Hematopoietic multipotent progenitor cell treated with erythropoietin and hydrocortisone succinate and interleukin-3 and kit ligand, for 15 days (in vitro differentiated cells): ENCODE measurements around the gene TLE1.

Experiments used
- DNase-seq: peaks from one replicate; pipeline ENCODE4 v3.0.0-alpha.2; 2015; ENCODE audit warnings: low spot score

The TLE1 gene

DNA sequence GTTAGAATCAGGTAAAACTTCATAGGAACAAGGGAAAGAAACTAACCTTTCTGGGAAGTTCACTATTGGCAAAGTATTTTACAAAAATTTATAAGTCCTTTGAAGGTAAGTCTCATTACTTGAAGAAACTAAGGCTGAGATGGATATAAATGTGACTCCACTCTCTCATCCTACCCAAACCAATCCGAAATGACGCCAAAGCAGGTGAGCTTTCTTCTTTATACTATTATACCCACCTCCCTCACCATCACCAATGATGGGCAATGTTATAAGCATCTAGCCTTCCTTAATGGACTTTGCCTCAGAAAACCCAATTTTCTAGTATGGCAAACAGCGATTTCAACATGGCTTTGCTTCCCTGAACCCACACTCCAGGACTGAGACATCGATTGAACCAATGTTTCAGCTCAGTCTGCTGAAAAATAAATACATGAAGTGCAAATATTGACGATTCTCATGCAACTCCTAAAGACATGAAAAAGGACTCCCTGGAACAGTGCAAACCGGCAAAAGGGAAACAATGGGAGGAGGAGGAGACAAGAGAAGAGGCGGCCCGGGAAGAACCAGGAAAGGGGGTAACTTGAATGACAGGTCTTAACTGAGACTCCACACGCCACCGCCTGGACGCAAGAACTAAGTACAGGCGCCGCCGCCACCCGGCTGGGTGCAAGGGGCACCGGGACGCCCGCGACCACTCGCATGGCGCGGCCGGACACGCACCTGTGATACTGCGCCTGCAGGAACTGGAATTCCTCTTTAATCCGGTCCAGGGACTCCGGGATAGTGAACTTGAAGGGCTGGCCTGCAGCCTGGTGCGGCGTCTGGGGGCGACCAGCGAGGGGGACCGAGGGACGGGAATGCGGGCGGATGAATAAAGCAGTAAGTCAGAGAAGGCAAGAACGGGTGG lies 2.5 kb downstream of the TLE1 start:
- DNase-seq = no peak

DNA sequence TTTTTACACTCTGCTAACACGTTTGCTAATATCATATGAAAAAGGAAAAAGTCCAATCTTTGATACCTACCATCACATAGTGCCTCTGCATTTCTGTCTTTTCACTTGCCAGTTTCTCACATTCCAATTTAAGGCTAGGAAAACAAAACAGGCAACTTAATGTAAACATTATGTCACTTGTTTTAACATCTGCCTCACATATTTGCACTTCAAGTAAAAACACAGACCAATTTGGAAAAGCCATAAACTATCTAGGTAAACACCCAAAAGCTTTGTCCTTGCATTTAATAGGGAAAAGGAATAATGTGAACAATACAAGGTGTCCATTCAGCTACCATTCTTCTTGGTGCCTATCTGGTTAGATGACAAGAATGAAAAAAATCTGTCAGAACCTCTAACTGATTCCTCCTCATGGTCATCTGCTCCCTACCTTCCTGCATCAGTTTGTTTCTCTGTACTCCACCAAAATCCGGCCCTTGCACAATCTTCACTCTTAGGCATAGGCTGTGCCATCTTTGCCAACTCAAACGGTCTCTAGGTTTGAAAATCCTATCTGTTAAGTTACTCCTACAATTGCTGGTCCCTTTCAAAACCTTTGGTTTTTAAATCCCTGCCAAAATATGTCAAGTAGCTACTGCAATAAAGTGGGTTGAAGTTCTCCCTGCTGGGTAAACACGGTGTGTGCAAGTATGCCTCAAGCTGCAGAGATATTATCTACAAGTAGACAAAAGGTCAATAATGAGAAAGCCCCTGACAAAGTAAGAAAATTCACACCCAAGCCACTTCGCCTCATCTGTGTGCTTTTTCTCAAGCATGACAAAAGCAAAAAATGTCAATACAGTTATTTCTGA lies 3.4 kb downstream of the TLE1 start:
- no peak for DNase-seq

DNA sequence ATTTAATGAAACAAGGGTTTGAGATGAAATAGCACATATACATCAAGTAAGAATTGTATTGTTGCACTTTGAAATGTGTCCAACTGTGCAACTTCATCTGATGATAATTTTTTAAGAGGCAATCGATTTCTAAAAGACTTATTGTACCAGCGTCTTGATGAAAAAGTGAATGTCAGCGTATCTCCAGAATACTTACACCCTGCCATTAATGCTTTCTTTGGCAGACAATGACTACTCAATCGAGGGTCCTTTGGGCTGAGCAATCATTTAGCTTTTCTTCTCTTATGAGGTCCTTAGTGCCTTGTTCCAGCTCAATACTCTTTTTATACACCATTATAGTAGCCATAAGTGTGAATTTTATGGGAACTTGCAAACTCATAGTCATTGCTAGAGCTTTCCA lies 4.7 kb downstream of the TLE1 start:
- DNase-seq = no peak

DNA sequence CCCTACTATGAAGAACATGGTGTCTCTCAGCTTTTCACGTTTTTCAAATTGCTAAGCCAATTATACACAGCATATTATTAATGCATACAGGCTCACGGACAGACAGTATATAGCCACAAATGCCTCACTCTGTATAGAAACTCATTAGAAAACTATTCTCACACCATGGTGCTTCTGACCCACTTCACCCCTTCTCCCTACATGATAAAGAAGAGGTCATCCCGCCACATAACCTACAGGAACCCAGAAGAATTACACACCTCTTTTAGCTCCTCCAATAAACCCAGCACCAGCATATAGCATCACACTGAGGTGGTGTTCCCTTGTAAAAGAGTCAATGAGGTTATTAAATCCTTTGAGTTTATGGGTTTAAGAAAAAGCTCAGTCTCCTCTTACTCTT lies 5.6 kb downstream of the TLE1 start:
- DNase-seq = no peak

DNA sequence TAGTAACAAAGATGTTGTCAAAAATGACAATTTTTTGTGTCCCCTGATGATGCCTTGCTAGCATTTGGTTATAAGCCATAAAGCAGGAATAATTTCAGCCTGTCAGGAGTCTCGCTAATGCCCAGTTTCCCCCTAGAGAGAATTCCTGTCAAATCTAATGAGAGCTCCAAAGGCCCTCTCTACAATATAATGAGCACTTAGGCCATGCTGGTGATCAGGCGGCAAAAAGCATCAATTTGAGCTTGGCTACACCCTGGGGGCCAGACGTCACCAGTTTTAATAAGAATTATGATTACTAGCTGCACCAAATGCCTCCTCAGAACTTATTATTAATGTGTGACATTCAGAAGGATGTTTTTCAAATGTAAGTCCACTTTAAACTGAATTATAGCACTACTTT lies 6.1 kb downstream of the TLE1 start:
- no peak for DNase-seq

DNA sequence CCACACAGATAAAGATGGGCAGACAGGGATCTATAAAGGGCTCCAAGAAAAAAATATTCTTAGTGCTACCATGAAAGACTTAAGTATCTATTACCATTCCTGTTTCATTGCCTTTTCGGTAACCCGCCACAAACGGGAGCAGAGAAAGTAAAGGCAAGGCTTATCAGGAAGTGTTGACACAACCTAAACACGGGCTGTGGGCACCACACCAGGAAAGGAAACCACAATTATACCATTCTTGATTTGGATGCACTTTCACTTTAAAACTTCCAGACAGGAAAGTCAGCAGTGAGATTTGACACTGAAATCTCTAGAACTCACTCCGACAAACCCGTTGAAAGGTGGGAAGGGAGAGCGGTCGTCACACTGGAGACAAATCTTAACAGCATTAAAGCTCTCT lies 6.5 kb downstream of the TLE1 start:
- DNase-seq = no peak

DNA sequence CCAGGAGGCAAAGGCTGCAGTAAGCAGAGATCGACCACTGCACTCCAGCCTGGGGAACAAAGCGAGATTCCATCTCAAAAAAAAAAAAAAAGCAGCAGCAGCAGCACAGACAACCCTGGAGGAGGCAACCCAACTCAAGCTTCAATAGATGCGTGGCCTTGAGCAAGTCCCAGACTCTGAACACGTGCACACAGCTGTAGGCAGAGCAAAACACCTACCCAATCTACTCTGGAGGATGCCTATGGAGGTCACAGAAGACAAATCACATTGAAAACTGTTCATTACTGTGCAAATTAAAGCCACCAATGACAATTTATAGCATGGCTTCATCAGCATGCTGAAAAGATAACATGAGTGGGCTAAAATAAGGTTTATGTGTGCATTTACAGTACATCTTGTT lies 7.2 kb downstream of the TLE1 start:
- no peak for DNase-seq

DNA sequence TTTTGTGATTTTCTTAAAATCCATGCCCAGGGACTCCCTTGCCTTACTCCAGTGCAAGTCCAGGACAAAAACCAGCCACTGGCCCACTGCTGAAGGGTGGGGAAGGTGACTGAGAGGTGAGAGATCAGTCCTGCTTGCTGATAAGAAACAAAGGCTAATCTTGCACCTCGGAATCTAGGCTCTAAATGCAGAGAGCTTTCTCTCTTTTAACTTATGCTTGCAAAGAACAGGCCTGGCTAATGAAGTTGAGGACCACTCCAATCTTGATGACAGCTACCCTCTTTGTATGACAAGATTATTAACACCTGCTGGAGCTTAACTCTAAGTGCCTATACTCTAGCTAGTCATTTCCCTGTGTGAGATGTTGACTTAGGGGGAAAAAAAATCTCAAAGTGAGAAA lies 8.8 kb downstream of the TLE1 start:
- no peak for DNase-seq

DNA sequence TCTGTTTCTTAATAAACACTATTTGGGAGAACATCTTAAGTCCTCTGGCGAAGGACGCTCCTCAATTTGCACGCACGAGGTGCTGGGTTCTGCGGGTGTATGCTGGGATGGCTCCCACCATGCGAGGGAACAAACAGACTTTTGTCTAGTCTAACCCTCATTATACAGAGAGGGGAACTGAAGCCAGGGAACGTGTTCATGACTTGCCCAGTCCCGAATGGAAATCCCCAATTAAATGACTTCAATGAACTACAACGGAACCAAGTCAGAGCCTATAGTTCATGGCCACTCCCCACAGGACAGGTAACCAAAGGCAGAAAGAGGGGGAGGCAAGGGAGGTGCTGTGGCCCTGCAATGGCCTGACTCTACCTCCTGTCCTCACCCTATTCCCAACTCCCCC lies 9.3 kb downstream of the TLE1 start:
- no peak for DNase-seq

DNA sequence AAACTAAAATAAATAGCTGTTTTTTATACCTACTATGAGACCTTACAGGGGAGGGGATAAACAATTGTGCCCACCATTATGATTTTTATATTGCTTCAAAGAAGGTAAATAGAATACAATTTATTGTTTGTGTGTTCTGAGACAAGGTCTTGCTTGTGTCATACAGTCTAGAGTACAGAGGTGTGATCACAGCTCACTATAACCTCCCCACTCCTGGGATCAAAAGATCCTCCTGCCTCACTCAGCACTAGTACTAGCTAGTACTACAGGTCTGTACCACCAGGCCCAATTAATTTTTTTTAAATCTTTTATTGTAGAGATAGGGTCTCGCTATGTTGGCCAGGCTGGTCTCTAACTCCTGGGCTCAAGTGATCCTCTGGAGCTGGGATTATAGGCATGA lies 11.3 kb downstream of the TLE1 start:
- no peak for DNase-seq

DNA sequence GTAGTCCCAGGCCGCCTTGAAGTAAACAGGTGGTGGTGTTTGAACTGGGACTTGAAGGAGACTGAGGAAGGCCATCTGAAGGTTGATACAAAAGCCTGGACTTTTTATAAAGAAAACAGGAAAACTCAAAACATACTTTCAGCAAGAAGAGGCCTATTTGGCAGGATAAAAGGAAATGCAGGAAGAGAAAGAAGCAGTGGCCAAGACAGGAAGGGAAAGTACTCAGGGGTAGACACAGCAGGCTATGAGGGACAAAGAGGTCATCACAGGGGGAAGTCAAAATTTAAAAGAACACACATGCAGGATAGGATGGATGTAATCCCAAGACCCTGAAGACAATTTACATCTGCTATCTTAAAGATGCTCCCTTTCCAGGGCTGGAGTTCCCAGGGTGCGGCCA lies 13.0 kb downstream of the TLE1 start:
- no peak for DNase-seq

DNA sequence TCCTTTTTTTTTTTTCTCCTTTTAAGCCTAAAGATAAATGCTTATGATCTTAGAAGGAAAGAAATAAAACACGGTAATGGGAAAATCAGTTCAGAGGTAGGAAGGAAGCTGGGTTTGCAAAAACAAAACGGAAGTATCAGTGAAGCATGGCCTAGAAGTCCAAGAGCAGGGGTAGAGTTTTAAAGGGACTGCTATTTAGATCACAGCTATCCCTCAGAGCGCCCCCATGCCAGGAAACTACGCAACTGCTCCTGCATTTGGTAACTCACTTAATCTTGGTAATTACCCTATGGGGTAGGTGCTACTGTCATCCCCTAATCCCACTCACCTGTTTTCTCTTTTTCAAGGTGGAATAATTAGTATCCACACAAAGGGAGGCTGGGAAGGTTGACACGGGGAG lies 16.0 kb downstream of the TLE1 start:
- DNase-seq = no peak

DNA sequence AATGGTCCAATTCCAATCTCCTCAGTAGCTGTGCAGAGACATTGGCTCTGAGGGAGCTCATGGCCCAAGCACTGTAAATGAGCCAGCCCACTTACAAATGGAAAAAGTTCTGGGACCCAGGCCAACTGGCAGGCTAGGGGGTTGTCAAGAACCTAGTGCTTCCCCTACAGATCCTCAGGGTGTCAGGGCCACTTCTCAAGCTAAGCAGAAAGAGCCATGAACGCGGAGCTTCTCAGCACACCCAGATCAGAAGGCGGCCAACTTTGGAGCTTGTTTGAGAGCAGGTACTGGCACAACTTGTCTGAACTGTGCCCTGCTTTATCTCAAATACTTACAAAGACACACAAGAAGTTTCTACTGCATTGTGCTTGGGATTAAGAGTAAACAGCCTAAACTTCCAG lies 17.5 kb downstream of the TLE1 start:
- no peak for DNase-seq

DNA sequence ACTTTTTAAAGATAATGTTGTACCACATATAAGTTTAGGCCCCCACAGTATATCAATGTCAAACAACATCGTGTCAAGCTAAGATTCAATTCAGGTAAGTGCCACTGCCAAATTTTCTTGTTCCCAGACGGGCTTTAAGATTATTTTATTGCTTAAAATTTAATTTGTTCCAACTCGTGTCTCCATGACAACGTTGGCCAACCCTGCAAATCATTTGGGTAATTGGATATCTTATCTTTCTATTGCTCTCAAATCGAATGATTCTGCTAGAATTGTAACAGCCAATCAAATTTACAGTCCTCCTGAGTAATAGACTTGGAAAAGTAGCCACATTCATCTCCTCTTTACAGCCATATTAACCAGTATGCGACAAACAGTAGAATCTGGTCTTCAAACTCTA lies 19.5 kb downstream of the TLE1 start:
- DNase-seq = no peak

DNA sequence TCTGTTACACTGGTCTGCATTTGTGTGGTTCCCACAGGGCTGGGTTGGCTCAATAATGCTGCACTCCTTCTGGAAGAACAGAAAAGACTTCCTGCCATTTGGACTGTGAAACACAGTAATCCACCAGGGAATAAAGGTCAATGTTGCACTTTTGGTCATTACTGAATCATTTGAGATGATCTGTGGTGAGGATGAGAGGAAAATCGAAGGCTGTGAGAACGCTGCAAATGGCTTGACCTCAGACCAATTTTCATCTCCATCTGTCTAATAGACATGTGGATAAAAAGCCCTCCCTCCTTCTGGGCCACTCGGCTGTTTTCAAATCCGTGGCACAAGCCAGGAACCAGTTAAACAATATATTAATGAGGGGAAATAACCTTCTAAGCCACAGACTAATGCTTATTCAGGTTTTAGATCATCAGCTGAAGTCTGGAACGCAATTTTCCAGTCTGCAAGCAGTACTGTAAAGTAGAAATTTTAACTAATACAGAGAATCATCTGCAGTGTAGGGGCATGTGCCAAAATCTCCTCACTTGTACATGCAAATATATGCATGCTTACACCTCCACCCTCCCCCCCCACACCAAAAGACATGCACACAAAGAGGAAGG lies 20.2 kb downstream of the TLE1 start:
- no peak for DNase-seq

DNA sequence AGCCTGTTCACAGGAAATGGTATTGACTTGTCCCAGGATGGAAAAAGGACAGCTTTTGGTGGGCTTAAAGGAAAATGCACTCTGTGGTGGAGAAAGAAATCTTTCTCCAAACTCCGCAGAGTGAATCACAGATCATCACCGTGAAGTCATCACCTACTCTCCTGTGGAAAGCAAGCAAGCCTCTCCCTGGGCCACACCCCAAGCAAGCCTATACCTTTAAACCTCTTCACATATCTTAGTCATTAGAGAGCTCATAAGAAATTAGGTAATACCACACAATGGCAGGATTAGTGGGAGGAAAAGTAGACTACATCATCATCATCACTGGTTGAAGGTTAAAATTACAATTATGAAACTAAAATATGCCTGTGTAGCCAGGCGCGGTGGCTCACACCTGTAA lies 23.2 kb downstream of the TLE1 start:
- DNase-seq = no peak

DNA sequence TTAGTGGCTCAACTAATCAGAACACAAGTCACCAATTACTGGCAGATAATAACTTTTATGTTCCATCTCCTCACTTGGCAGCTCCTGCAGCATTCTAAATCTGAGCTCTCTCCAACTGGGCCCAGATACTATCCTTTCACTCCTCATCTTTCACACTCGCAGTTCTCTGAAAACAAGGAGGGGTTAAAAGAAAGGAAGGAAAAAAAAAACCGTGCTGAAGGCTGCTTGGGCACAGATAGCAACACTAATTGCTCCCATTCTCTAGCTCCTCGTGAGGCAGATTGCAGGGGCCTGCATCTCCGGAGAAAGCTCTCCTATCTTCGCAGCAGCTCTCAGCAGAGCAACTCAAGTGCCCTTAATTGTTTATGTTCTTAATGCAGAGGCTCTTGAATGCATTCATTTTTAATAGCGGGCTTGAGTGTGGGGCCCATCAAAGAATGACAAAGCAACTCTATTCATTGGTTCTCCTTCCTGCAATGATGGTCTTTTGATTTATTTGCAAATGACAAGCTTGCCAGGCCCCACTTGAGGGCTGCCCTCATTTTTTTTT lies 23.9 kb downstream of the TLE1 start:
- DNase-seq = no peak

DNA sequence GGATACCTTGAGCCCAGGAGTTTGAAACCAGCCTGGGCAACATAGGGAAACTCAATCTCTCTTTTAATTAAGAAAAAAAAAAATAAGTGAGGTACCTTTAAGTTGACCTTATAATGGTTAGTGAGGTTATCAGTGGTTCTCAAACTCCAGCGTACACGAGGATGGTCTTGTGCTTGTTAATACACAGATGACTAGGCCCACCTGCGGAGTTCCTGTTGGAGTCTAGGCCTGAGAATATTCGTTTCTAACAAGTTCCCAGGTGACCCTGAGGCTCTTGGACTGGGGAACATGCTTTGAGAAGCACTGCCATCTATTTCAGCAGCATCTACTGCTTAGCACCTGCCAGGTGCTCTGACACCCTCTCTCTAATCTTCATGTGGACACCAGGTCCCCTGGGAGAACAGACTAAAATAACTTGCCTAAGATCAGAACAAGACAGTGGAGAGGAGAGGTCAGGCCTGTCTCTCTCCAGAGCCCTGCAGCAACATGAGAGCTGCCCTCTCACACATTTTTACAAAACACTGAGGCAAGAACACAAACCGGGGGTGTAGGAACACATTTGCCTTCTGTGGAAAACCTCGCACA lies 24.6 kb downstream of the TLE1 start:
- DNase-seq = no peak

DNA sequence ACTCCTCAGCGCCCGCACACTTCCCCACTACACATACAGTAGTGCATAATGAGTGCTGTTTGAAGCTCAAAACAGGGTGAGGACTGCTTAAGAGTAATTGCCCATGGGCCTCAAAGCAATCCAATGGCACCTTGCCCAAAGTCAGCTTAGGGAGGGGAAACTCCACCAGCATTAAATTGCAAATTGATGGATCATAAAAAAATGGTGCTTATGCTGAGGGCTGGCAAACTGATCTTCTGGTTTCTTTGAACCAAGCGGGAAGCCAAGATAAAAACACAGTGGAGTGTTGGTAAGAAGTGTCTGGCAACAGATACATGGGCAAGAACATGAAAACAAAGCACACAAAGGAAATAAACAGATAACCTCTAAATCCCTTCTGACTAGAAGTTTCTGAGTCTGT lies 28.0 kb downstream of the TLE1 start:
- no peak for DNase-seq

DNA sequence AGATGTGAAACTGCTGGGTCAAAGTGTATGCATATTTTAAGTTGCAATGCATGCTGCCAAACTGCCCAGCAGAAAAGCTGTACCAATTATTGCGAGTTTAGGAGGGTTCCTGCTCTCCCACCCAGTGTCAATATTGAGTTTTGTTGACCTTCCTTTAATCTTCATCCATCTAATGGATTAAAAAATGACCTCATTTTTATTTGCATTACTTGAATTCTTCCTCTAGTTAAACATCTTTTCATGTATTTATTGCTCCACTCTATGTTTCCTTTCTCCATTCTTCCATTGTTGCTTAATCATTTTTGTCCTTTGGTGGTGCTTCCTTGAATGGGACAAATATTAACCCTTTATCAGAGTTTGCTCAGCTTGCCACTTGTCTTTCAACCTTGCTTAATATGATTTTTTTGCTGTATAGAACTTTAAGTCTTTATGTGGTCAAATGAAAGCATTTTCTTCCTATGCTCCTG lies 32.4 kb downstream of the TLE1 start:
- no peak for DNase-seq

DNA sequence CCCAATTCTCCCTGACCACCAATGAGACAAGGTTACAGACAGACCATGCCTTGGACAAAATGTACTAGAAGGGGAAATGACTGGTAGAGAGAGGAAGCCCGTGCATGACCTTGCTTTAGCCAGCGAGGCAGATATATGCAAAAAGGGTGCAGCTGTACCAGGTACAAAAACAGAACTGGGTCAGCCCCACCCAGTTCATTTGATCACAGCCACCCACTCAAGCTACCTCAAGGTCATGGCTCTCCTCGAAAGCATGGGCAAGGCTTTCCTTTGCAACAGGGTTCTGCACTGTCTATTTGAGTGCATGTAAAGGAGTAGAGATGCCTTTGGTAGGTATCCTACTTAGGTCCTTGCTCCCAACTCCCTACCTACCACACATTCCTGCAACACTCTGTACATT lies 33.3 kb downstream of the TLE1 start:
- DNase-seq = no peak

DNA sequence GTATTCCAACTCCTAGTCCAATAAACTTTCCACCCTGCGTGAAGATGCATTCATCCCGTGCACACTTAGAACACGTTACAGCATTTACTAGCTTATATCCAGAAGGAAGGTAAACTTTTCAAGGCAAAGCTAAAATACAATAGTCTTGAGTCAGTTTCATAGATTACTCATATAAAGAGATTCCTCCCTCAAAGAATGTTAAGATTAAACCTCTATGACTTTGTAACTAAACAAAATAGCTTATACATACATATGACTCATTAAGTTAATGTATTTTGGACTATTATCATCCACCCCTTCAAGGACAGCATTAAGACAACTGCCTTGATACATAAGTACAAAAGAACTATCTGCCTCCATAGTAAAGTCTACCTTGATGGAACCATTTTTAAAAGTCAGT lies 36.1 kb downstream of the TLE1 start:
- no peak for DNase-seq
